Measurements from ENCODE around the gene AFAP1.
"Not testable (repeated sequence)": the region's sequence is repeated elsewhere in the genome, so short reads cannot be mapped to it uniquely, and the experiment has no call there.

The AFAP1 gene

DNA sequence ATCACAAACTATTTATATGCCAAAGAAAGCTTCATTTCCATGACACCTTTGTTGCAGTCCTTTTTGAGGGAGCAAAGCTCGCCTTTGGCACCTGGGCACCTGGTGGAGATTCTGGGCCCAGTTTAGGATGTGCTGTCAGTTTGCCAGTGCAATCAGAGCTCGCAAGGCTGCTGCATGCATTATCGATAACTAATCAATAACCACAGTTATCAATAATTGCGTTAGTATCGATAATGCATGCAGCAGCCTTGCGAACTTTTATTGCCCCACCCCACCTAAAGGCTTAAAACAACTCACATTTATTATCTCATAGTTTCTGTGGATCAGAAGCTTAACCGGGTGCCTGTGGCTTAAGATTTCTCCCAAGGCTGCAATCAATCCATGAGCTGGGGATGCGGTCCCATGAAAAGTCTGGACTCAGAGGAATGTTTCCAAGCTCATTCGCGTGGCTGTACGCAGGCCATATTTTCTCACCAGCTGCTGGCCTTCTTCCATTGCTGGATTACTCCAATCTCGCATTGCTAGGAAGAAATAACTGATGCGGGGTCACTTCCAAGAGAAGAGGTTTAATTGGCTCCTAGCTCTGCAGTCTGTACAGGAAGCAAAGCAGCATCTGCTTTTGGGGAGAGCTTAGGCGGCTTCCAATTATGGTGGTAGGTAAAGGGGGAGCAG lies 6.2 kb upstream of the AFAP1 start:
- DNase-seq, result no peak

- no peak for DNase-seq
These were observed 5.0 kb upstream of the AFAP1 start for GRCh38 chr4:7944599-7945220.

GRCh38 chr4:7943688-7944087 lies 4.0 kb upstream of the AFAP1 start:
- not testable (repeated sequence) for DNase-seq

GRCh38 chr4:7943211-7943610 lies 3.5 kb upstream of the AFAP1 start:
- DNase-seq, result no peak

GRCh38 chr4:7941965-7942496 lies 2.4 kb upstream of the AFAP1 start:
- no peak for DNase-seq

GRCh38 chr4:7941111-7941964 lies 1.7 kb upstream of the AFAP1 start:
- DNase-seq, result no peak

DNA sequence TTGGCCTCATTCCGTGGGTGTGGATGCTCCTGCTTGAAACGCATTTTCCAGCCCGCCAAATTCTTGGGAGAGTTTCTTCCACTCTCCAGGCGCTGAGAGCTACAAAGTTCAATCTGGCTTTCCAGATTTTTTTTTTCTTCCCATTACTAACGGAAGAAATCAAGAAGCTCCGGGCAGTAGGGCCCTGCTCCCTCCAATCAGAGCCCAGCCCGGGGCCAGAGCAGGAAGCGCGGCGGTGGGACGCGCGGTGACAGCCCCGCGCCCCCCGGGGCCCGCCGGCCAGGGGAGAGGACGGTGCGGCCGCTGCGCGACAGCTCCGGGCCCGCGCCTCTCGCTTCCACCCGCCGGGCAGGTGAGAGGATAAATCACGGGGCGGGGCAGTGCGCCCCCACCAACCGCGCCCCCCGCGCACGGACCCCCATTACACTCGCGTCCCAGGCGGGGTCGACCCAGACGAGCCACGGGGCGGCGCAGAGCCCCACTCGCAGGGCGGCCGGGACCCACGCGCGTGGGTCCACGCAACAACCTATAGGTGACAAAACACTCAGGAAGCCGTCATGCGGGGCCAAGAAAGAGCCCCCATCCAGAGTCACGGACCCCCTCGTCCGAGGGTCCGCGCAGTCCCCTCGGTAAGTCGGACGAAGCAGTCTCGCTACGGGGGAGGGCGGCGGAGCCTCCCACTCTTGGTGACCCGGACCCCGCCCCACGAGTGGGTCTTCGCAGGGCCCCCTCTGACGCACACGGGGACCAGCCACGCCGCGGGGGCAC lies 868 bp downstream of the AFAP1 start:
- DNase-seq, result peak; percentile 5

DNA sequence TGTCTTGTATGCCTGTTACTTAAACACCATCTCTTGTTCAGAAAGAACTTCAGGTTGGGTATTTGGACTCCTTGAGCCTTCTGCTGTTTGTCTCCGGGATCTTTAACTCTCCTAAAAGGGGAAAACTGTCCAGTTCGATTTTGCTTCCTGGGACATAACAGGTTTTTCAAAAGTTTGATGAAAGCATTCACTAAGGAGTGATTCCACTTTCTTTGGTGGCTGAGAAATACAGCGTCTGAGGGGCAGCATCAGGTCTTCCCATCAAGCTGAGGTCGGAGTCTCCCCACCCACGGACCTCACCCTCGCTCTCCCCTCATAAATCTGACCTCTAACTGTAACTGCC lies 1.4 kb downstream of the AFAP1 start:
- no peak for DNase-seq

DNA sequence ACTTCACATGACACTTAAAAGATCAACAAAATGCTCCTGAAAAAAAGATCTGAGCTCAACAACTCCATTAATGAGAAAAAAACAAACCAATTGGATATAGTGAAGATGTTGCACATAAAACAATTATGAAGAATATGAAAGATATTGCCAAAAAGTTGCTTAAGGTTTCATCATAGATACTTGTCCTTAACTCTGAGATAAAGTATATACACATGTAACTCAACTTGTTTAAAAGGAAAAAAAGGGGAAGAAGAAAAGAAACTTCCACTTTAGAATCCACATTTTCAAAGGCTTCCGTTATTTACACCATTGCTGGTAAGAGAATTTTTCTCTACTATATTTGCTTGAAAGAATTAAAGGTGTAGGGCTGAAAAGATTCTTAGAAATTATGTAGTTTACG lies 2.7 kb downstream of the AFAP1 start:
- no peak for DNase-seq

DNA sequence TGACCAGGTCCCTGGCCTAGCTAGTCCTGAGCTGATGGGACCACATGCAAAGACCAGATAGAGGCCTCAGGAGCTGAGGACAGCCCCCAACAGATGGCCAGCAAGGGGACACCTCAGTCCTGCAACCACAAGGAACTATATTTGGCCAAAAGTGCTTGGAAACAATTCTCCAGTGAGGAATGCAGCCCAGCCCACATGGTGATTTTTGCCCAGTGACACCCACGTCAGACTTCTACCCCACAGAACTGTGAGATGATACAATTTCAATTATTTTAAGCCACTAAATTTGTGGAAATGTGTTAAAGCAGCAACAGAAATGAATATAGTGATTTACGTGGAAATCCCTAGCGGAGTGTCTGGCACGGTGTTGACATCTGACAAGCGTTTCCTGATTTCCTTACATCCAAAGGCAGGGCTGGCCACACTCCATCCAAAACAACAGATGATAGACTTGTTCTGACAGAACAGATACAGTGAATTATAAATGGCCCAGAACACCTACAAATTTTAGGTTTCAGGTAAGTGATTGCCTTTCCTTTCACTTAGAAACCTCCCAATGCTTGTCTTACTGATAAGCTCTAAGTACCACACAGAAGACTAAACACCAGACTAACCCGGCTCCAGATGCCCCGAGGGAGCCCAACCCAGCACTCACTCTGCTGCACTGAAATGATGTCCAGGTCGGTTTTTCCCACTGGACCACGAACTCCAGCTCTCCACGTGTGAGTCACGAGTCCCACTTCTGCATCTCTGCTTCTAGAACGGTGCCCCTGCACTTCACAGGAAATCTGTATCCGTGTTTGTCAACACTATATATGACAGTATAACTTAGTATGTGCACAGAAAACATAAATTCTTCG lies 5.8 kb downstream of the AFAP1 start:
- no peak for DNase-seq

GRCh38 chr4:7932287-7932686 lies 7.4 kb downstream of the AFAP1 start:
- no peak for DNase-seq

DNA sequence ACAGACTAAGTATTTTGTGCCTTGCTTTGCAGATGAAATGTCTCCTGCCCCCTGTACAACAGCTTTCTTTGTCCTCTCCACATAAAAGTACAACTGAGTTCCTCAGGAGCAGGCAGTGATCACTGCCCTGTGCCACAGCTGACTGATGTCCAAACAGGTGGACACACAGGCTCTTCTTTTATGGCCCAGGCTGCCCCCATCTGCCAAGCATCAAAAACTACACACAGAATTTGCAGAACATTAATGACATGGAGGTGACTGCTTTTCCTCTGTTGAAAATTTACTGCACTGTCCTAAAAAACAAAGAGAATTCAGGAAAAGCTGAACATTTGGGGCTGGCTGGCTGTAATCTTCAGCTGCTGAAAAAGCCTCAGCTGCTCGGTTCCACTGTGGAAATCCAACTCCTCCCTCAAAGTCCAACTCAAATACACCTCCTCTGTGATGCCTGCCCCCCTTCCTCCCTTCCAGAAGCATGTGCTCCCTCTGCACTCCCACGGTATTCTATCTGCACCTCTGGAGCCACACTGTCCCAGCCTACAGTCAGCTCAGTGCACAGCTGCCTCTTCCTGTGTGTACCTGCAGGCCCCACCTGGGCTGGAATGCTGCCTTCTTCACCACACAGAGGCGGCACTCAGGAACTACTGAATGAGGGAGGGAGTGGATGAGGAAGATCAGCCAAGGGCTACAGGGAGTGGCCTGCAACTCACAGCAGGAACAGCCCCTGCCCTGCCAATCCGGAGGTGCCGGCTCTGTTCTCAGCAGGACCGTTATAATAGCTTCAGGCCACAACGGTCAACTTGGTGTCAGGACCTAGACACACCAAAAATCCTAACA lies 10.3 kb downstream of the AFAP1 start:
- DNase-seq, result no peak

DNA sequence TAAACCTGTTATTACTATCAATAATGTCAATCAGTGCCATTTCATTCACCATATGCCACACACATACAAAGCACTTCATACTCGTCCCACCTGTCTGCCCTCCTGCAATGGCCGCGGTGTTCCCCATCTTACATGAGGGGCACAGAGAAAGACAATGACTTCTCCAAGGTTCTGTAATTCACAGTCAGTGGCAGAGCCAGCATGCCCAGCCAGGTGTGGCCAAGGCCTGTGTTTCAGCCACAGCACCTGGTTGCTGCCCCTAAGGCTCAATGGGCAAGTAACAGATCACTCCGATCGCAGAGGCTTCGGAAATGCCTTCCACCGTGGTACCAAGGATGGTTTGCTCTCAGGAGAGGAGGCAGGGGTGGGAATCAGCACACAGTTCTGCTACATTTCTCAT lies 10.9 kb downstream of the AFAP1 start:
- DNase-seq, result no peak

GRCh38 chr4:7926822-7927221 lies 12.8 kb downstream of the AFAP1 start:
- DNase-seq, result no peak

GRCh38 chr4:7924570-7924969 lies 15.1 kb downstream of the AFAP1 start:
- DNase-seq, result no peak

DNA sequence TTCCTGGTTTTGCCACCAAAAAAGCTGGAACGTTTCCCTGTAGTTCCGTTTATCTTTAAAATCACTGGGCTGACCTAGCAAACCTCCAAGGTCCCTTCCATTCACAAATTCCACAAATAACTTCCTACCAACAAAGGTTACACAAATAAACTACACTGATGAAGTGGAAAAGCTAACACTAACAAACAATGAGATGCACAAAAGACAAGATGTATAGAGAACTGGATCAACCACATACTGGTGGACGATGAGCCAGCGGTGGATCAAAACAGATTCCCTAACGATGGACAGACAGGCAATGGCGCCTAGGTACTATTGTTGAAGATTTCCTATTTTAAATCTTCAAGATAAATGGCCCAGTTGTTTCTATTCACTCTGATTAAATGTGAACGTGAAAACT lies 15.5 kb downstream of the AFAP1 start:
- no peak for DNase-seq

- DNase-seq, result no peak
These were observed 17.2 kb downstream of the AFAP1 start for GRCh38 chr4:7922466-7922865.

GRCh38 chr4:7918981-7919380 lies 20.7 kb downstream of the AFAP1 start:
- DNase-seq, result no peak

DNA sequence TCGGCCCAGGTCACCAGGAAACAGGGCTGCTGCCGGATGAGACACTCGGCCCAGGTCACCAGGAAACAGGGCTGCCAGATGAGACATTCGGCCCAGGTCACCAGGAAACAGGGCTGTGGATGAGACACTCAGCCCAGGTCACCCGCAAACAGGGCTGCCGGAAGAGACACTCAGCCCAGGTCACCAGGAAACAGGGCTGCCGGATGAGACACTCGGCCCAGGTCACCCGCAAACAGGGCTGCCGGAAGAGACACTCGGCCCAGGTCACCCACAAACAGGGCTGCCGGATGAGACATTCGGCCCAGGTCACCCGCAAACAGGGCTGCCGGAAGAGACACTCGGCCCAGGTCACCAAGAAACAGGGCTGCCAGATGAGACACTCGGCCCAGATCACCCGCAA lies 21.5 kb downstream of the AFAP1 start:
- DNase-seq, result not testable (repeated sequence)

DNA sequence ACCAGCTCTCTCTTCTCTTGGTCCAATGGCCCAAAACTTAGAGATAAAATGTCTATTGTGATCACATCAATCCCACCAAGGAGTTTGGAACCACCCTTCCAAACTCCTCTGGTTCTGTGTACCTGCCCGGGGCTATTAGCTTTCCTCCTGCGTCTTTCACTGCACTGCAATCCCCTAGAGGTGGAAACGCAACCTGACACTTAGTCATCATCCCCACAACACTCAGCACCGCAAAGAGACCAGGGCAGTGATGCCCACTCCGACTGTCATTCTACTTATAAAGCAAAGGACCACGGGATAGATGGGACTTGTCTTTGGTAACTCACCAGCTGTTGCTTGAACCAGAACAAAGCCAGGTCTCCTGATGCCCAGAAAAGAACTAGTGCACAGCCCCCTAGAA lies 22.0 kb downstream of the AFAP1 start:
- DNase-seq, result peak; percentile 17

- no peak for DNase-seq
These were observed 23.8 kb downstream of the AFAP1 start for GRCh38 chr4:7915875-7916242.
